HG03103 (cell line): ENCODE measurements around the gene TRAF1.
"Not testable (repeated sequence)": the region's sequence is repeated elsewhere in the genome, so short reads cannot be mapped to it uniquely, and the experiment has no call there.

Experiments
- ATAC-seq: cut with Tn5 transposase; IDR thresholded peaks from one replicate; pipeline ENCODE4 v1.9.1; 2021; ENCODE audit warnings: low read depth; ENCODE audit not compliant: unreplicated experiment

TRAF1 gene

GRCh38 chr9:120926397-120926928 is at the start of gene TRAF1:
TRAF1 (minus strand) TSS chr9:120926796; CDS start chr9:120926075, 721 bp downstream.
- peak; percentile 17 for ATAC-seq

- no peak for ATAC-seq
Measured at GRCh38 chr9:120974921-120975320, 48.3 kb upstream of the TRAF1 start.

- ATAC-seq: no peak
Measured at GRCh38 chr9:120974181-120974580, 47.6 kb upstream of the TRAF1 start.

- no peak for ATAC-seq
Measured at GRCh38 chr9:120971938-120972337, 45.3 kb upstream of the TRAF1 start.

- not testable (repeated sequence) for ATAC-seq
Measured at GRCh38 chr9:120971471-120971870, 44.9 kb upstream of the TRAF1 start.

- no peak for ATAC-seq
Measured at GRCh38 chr9:120970244-120970643, 43.6 kb upstream of the TRAF1 start.

- no peak for ATAC-seq
Measured at GRCh38 chr9:120966013-120966369, 39.4 kb upstream of the TRAF1 start.

GRCh38 chr9:120965344-120966012 is 38.9 kb upstream of the TRAF1 start:
- ATAC-seq: no peak

GRCh38 chr9:120961936-120962335 is 35.3 kb upstream of the TRAF1 start:
- ATAC-seq: no peak

GRCh38 chr9:120960001-120960400 is 33.4 kb upstream of the TRAF1 start:
- no peak for ATAC-seq

- no peak for ATAC-seq
Measured at GRCh38 chr9:120956862-120957261, 30.3 kb upstream of the TRAF1 start.

GRCh38 chr9:120951960-120952618 is 25.5 kb upstream of the TRAF1 start:
- no peak for ATAC-seq

- ATAC-seq: no peak
Measured at GRCh38 chr9:120950421-120951388, 24.1 kb upstream of the TRAF1 start.

GRCh38 chr9:120949290-120949689 is 22.7 kb upstream of the TRAF1 start:
- no peak for ATAC-seq

GRCh38 chr9:120948824-120949223 is 22.2 kb upstream of the TRAF1 start:
- no peak for ATAC-seq

- ATAC-seq: no peak
Measured at GRCh38 chr9:120947222-120947621, 20.6 kb upstream of the TRAF1 start.

- no peak for ATAC-seq
Measured at GRCh38 chr9:120946259-120946658, 19.7 kb upstream of the TRAF1 start.

GRCh38 chr9:120944948-120945347 is 18.4 kb upstream of the TRAF1 start:
- ATAC-seq: no peak

GRCh38 chr9:120944434-120944843 is 17.8 kb upstream of the TRAF1 start:
- ATAC-seq: peak; percentile 99

GRCh38 chr9:120942186-120943001 is 15.8 kb upstream of the TRAF1 start:
- ATAC-seq: no peak
